K562 (cell line): ENCODE data around the gene PI4KA. TPM values are rescaled to one million over a fixed set of nuclear protein-coding genes. Genes with fewer than 3 reads are reported as not detected.

Experiments used
- BCL6 ChIP-seq: fragments of 250-450 bp; sonication (Bioruptor Pico); IDR thresholded peaks from 2 replicates; pipeline ENCODE4 v1.4.0; 2020
- U2AF2 ChIP-seq: fragments of 200-400 bp; formaldehyde crosslinking; optimal IDR thresholded peaks from 2 replicates; pipeline ENCODE3; 2017; ENCODE audit warnings: low read depth, mild to moderate bottlenecking, low read length
- ZBTB11 ChIP-seq, 3 experiments: fragments of 200-800 bp in 1 of 3; fragments of 250-450 bp in 1 of 3; fragments of 450-650 bp in 1 of 3; sonication (Bioruptor Pico) in 1 of 3; sonication (Bioruptor generic) in 1 of 3; formaldehyde crosslinking in 1 of 3; IDR thresholded peaks; 2 replicates each; pipeline versions ENCODE4 v1.6.1 to v1.8.0; 2016 to 2022; ENCODE audit warnings: mild to moderate bottlenecking in 2 of 3, missing genetic modification characterization in 2 of 3, missing compliant biosample characterization in 1 of 3, moderate library complexity in 1 of 3
- ZNF146 ChIP-seq: IDR thresholded peaks from one replicate; pipeline ENCODE4 v1.6.1; 2018; ENCODE audit warnings: missing compliant biosample characterization; ENCODE audit not compliant: unreplicated experiment
- ZNF785 ChIP-seq: fragments of 250-450 bp; sonication (Bioruptor Pico); IDR thresholded peaks from 2 replicates; pipeline ENCODE4 v1.4.0; 2020; ENCODE audit warnings: mild to moderate bottlenecking
- polyA plus RNA-seq, 8 experiments: library from polyadenylated mRNA; depleted of rRNA in 4 of 8; stranded (reverse) in 5 of 8; unstranded in 3 of 8; fragments of >200 nt; fragmentation: Nextera tagmentation in 2 of 8; fragmentation: Illumina TruSeq in 1 of 8; extraction: Ambion mirVana in 2 of 8; extraction: Trizol in 1 of 8; gene quantifications; 2 replicates each; pipeline versions ENCODE4 v1.2.1 to v1.2.3, GENCODE V29; 2011 to 2014; ENCODE audit warnings: inconsistent platforms in 1 of 8, missing spikeins in 1 of 8
- total RNA-seq, 7 experiments: library from RNA; depleted of rRNA in 6 of 7; stranded (reverse); fragments of >200 nt in 6 of 7; fragmentation: Illumina TruSeq in 2 of 7; extraction: Trizol in 2 of 7; gene quantifications; 2 replicates each; pipeline versions ENCODE4 v1.2.1 to v1.2.3, GENCODE V29; 2011 to 2021; ENCODE audit warnings: low replicate concordance in 1 of 7
- TF ChIP-seq, protein P1 (sequence below): sonication (generic); formaldehyde crosslinking; IDR thresholded peaks from 2 replicates; pipeline ENCODE4 v1.8.0; 2022; ENCODE audit warnings: mild to moderate bottlenecking, missing genetic modification reagents

The PI4KA gene
- total and polyA plus RNA-seq, 9 of the 15 experiments (the other 6 are each of a cell fraction or from before 2014, with no cell fraction given), result 7.3 to 187 (median 84.7) TPM

- TF ChIP-seq ZBTB11 (CRISPR knock-in tag; IDR thresholded peaks at IDR 0.05), result peak in 2 of 3 experiments; percentile 25 to 75; a peak in 2 of 6 replicates
- TF ChIP-seq ZNF785, result no peak
- TF ChIP-seq, protein P1, sequence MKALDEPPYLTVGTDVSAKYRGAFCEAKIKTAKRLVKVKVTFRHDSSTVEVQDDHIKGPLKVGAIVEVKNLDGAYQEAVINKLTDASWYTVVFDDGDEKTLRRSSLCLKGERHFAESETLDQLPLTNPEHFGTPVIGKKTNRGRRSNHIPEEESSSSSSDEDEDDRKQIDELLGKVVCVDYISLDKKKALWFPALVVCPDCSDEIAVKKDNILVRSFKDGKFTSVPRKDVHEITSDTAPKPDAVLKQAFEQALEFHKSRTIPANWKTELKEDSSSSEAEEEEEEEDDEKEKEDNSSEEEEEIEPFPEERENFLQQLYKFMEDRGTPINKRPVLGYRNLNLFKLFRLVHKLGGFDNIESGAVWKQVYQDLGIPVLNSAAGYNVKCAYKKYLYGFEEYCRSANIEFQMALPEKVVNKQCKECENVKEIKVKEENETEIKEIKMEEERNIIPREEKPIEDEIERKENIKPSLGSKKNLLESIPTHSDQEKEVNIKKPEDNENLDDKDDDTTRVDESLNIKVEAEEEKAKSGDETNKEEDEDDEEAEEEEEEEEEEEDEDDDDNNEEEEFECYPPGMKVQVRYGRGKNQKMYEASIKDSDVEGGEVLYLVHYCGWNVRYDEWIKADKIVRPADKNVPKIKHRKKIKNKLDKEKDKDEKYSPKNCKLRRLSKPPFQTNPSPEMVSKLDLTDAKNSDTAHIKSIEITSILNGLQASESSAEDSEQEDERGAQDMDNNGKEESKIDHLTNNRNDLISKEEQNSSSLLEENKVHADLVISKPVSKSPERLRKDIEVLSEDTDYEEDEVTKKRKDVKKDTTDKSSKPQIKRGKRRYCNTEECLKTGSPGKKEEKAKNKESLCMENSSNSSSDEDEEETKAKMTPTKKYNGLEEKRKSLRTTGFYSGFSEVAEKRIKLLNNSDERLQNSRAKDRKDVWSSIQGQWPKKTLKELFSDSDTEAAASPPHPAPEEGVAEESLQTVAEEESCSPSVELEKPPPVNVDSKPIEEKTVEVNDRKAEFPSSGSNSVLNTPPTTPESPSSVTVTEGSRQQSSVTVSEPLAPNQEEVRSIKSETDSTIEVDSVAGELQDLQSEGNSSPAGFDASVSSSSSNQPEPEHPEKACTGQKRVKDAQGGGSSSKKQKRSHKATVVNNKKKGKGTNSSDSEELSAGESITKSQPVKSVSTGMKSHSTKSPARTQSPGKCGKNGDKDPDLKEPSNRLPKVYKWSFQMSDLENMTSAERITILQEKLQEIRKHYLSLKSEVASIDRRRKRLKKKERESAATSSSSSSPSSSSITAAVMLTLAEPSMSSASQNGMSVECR (CRISPR knock-in tag), result peak; percentile 96
- no peak for TF ChIP-seq BCL6 (CRISPR knock-in tag)
- no peak for TF ChIP-seq ZNF146 (CRISPR knock-in tag)
- no peak for TF ChIP-seq U2AF2
Observed at GRCh38 chr22:20885557-20886323, 27.1 kb upstream of the PI4KA start (continued).
